Measurements from ENCODE around the gene ROBO1.
"Not testable (repeated sequence)": the region's sequence is repeated elsewhere in the genome, so short reads cannot be mapped to it uniquely, and the experiment has no call there.

Gene ROBO1

GRCh38 chr3:79767905-79768267 lies at the start of gene ROBO1:
Gene ROBO1, minus strand, starts transcription at chr3:79767998.
- DNase-seq: no peak

- no peak for DNase-seq
These were observed 49.4 kb upstream of the ROBO1 start for GRCh38 chr3:79817224-79817623.

GRCh38 chr3:79815478-79815877 lies 47.7 kb upstream of the ROBO1 start:
- no peak for DNase-seq

- DNase-seq: no peak
These were observed 42.8 kb upstream of the ROBO1 start for GRCh38 chr3:79810581-79810980.

GRCh38 chr3:79810092-79810491 lies 42.3 kb upstream of the ROBO1 start:
- no peak for DNase-seq

- DNase-seq: no peak
These were observed 41.3 kb upstream of the ROBO1 start for GRCh38 chr3:79809106-79809505.

- DNase-seq: no peak
These were observed 40.7 kb upstream of the ROBO1 start for GRCh38 chr3:79808515-79808914.

- DNase-seq: not testable (repeated sequence)
These were observed 22.4 kb upstream of the ROBO1 start for GRCh38 chr3:79790177-79790576.

- no peak for DNase-seq
These were observed 5.5 kb upstream of the ROBO1 start for GRCh38 chr3:79773291-79773690.

GRCh38 chr3:79769229-79769628 lies 1.4 kb upstream of the ROBO1 start:
- no peak for DNase-seq

- DNase-seq: no peak
These were observed 449 bp downstream of the ROBO1 start for GRCh38 chr3:79767194-79767904.

GRCh38 chr3:79766496-79767193 lies 1.2 kb downstream of the ROBO1 start:
- no peak for DNase-seq

- no peak for DNase-seq
These were observed 1.9 kb downstream of the ROBO1 start for GRCh38 chr3:79765911-79766310.

- no peak for DNase-seq
These were observed 6.4 kb downstream of the ROBO1 start for GRCh38 chr3:79761441-79761840.

GRCh38 chr3:79751703-79752102 lies 16.1 kb downstream of the ROBO1 start:
- no peak for DNase-seq

GRCh38 chr3:79737530-79737929 lies 30.3 kb downstream of the ROBO1 start:
- no peak for DNase-seq

GRCh38 chr3:79729096-79729495 lies 38.7 kb downstream of the ROBO1 start:
- DNase-seq: no peak

GRCh38 chr3:79726786-79727185 lies 41.0 kb downstream of the ROBO1 start:
- no peak for DNase-seq

GRCh38 chr3:79724206-79724605 lies 43.6 kb downstream of the ROBO1 start:
- DNase-seq: no peak

- no peak for DNase-seq
These were observed 77.7 kb downstream of the ROBO1 start for GRCh38 chr3:79690072-79690471.

- DNase-seq: no peak
These were observed 82.7 kb downstream of the ROBO1 start for GRCh38 chr3:79685108-79685507.

- DNase-seq: no peak
These were observed 83.8 kb downstream of the ROBO1 start for GRCh38 chr3:79684041-79684440.

- DNase-seq: no peak
These were observed 95.1 kb downstream of the ROBO1 start for GRCh38 chr3:79672731-79673130.

GRCh38 chr3:79672075-79672474 lies 95.7 kb downstream of the ROBO1 start:
- no peak for DNase-seq

- no peak for DNase-seq
These were observed 97.6 kb downstream of the ROBO1 start for GRCh38 chr3:79670178-79670577.
